SK-N-SH treated with all-trans-retinoic acid at 6 μM for 48 hours (cell line): Measurements from ENCODE around the gene HLA-C.

ENCODE experiments used
- RARB ChIP-seq: fragments of 250-450 bp; sonication (Bioruptor Pico); IDR thresholded peaks from 2 replicates; pipeline ENCODE4 v1.8.0; 2021; ENCODE audit warnings: mild to moderate bottlenecking, moderate library complexity
- TF ChIP-seq, protein P1 (sequence below): fragments of 250-450 bp; sonication (Bioruptor Pico); IDR thresholded peaks from 2 replicates; pipeline ENCODE4 v1.5.0; 2020; ENCODE audit warnings: mild to moderate bottlenecking, moderate library complexity

HLA-C gene

DNA sequence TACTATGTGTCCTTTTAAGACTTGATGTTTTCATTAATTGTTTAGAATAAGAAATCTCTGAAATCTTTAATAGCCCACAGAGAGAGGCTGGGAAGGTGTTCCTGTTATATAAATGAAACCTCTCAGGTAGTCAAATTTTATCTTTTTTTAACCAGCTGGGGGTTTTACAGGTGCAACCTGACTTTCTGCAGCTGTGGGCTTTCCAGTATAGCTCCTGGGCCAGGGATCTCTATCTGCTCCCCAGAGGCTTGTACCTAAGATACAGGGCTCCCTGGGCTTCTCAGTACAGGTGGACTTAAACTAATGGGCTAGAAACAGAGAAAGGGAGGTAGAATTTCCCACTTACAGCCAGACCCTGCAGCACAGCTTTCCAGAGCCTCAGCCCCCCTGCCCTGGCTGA is 49.4 kb downstream of the HLA-C start (continued):
- TF ChIP-seq, protein P1, sequence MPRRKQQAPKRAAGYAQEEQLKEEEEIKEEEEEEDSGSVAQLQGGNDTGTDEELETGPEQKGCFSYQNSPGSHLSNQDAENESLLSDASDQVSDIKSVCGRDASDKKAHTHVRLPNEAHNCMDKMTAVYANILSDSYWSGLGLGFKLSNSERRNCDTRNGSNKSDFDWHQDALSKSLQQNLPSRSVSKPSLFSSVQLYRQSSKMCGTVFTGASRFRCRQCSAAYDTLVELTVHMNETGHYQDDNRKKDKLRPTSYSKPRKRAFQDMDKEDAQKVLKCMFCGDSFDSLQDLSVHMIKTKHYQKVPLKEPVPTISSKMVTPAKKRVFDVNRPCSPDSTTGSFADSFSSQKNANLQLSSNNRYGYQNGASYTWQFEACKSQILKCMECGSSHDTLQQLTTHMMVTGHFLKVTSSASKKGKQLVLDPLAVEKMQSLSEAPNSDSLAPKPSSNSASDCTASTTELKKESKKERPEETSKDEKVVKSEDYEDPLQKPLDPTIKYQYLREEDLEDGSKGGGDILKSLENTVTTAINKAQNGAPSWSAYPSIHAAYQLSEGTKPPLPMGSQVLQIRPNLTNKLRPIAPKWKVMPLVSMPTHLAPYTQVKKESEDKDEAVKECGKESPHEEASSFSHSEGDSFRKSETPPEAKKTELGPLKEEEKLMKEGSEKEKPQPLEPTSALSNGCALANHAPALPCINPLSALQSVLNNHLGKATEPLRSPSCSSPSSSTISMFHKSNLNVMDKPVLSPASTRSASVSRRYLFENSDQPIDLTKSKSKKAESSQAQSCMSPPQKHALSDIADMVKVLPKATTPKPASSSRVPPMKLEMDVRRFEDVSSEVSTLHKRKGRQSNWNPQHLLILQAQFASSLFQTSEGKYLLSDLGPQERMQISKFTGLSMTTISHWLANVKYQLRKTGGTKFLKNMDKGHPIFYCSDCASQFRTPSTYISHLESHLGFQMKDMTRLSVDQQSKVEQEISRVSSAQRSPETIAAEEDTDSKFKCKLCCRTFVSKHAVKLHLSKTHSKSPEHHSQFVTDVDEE: no peak
- no peak for TF ChIP-seq RARB
